ENCODE results near the gene PALB2.
"Not testable (repeated sequence)": the region's sequence is repeated elsewhere in the genome, so short reads cannot be mapped to it uniquely, and the experiment has no call there.

Gene PALB2

GRCh38 chr16:23584186-23585076 is 56.7 kb downstream of the PALB2 start:
- no peak overlapping the region for H3K4me2 ChIP-seq (ENCODE audit: low read length)
- peaks cover 10% of the 10 kb centered on the region for H3K36me3 ChIP-seq (ENCODE audit: control insufficient read depth, insufficient read depth, low read length)
- H3K27ac ChIP-seq (ENCODE audit: low read depth, low read length) = no peak overlapping the region
- H3K18ac ChIP-seq (ENCODE audit: low read length) = no peak overlapping the region
- H2BK5ac ChIP-seq (ENCODE audit: low read length) = no peak overlapping the region
- no peak overlapping the region for H3K4me3 ChIP-seq (ENCODE audit: low read length)
- no peak overlapping the region for H2BK15ac ChIP-seq (replicated peaks; ENCODE audit: low read depth)
- no peak overlapping the region for H3K9ac ChIP-seq (ENCODE audit: low read length)
- no peak overlapping the region for H2BK120ac ChIP-seq (ENCODE audit: low read depth, low read length)
- no peaks in the 10 kb centered on the region for H3K27me3 ChIP-seq (ENCODE audit: insufficient read depth, low read length, poor library complexity)
- no peak overlapping the region for H2AK5ac ChIP-seq (ENCODE audit: low read length)
- H4K5ac ChIP-seq (ENCODE audit: low read length) = no peak overlapping the region
- WGBS (ENCODE audit: extremely low coverage, insufficient coverage, low lambda C conversion rate) = no CpG with 5 or more reads among the region's 14 CpGs
- no peak overlapping the region for H3K56ac ChIP-seq (ENCODE audit: low read length)
- H3K4ac ChIP-seq (ENCODE audit: low read depth, low read length) = no peak overlapping the region
- H3K4me1 ChIP-seq (ENCODE audit: control insufficient read depth, low read depth, low read length) = no peaks in the 10 kb centered on the region
- H4K8ac ChIP-seq (ENCODE audit: low read depth, low read length) = no peak overlapping the region
- no peak for DNase-seq
- no peak overlapping the region for H3K23ac ChIP-seq (ENCODE audit: low read length)
- H3K79me2 ChIP-seq (ENCODE audit: control insufficient read depth, insufficient read depth, low read length) = peaks cover 5% of the 10 kb centered on the region
- peaks cover 6% of the 10 kb centered on the region for H3K79me1 ChIP-seq (ENCODE audit: low read length)

GRCh38 chr16:23583271-23583670 is 57.8 kb downstream of the PALB2 start:
- not testable (repeated sequence) for H2BK5ac ChIP-seq (ENCODE audit: low read length); H3K4ac ChIP-seq (ENCODE audit: low read depth, low read length); H2BK120ac ChIP-seq (ENCODE audit: low read depth, low read length); H4K8ac ChIP-seq (ENCODE audit: low read depth, low read length); H3K4me2 ChIP-seq (ENCODE audit: low read length); DNase-seq; H3K23ac ChIP-seq (ENCODE audit: low read length); H3K4me3 ChIP-seq (ENCODE audit: low read length); H3K4me1 ChIP-seq (ENCODE audit: control insufficient read depth, low read depth, low read length); H2AK5ac ChIP-seq (ENCODE audit: low read length); H3K18ac ChIP-seq (ENCODE audit: low read length); H2BK15ac ChIP-seq (replicated peaks; ENCODE audit: low read depth); H3K9ac ChIP-seq (ENCODE audit: low read length); H3K56ac ChIP-seq (ENCODE audit: low read length); H3K27ac ChIP-seq (ENCODE audit: low read depth, low read length); H3K79me2 ChIP-seq (ENCODE audit: control insufficient read depth, insufficient read depth, low read length); H4K5ac ChIP-seq (ENCODE audit: low read length); H3K27me3 ChIP-seq (ENCODE audit: insufficient read depth, low read length, poor library complexity); H3K79me1 ChIP-seq (ENCODE audit: low read length)
- no CpG with 5 or more reads among the region's 30 CpGs for WGBS (ENCODE audit: extremely low coverage, insufficient coverage, low lambda C conversion rate)
- peaks cover 10% of the 10 kb centered on the region for H3K36me3 ChIP-seq (ENCODE audit: control insufficient read depth, insufficient read depth, low read length)

GRCh38 chr16:23581764-23582163 is 59.3 kb downstream of the PALB2 start:
- Histone ChIP-seq H2BK5ac (ENCODE audit: low read length) (no peak overlapping the region), H4K8ac (ENCODE audit: low read depth, low read length) (no peak overlapping the region)

DNA sequence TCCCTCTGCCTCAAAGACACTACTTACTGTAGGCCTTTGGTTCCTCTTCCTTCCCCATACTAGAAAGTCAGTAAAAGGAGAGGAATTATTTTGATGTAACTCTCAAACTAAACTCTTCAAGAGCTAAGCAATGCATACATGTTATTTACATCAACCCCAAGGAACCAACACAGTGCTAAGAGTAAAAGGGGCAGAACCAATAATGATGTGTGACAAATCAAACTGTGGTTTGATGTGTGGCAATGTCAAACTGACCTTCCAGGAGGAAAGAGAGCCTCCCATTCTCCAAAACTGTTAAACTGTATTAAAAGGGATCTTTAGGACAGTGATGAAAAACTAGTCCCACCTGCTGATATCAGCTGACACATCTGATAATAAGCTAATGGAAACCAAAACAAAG is 60.7 kb downstream of the PALB2 start:
- no peak for DNase-seq
- no peak overlapping the region for H2BK15ac ChIP-seq (replicated peaks; ENCODE audit: low read depth)
- no peak overlapping the region for H3K18ac ChIP-seq (ENCODE audit: low read length)
- H2AK5ac ChIP-seq (ENCODE audit: low read length) = no peak overlapping the region
- H3K4me1 ChIP-seq (ENCODE audit: control insufficient read depth, low read depth, low read length) = no peaks in the 10 kb centered on the region
- no peak overlapping the region for H2BK120ac ChIP-seq (ENCODE audit: low read depth, low read length)
- H4K8ac ChIP-seq (ENCODE audit: low read depth, low read length) = no peak overlapping the region
- no peak overlapping the region for H3K23ac ChIP-seq (ENCODE audit: low read length)
- H3K79me2 ChIP-seq (ENCODE audit: control insufficient read depth, insufficient read depth, low read length) = no peaks in the 10 kb centered on the region
- H3K4me3 ChIP-seq (ENCODE audit: low read length) = no peak overlapping the region
- no peak overlapping the region for H4K5ac ChIP-seq (ENCODE audit: low read length)
- H3K9ac ChIP-seq (ENCODE audit: low read length) = no peak overlapping the region
- H2BK5ac ChIP-seq (ENCODE audit: low read length) = no peak overlapping the region
- peaks cover 10% of the 10 kb centered on the region for H3K36me3 ChIP-seq (ENCODE audit: control insufficient read depth, insufficient read depth, low read length)
- no peak overlapping the region for H3K4ac ChIP-seq (ENCODE audit: low read depth, low read length)
- no peaks in the 10 kb centered on the region for H3K27me3 ChIP-seq (ENCODE audit: insufficient read depth, low read length, poor library complexity)
- no peak overlapping the region for H3K27ac ChIP-seq (ENCODE audit: low read depth, low read length)
- no peak overlapping the region for H3K4me2 ChIP-seq (ENCODE audit: low read length)
- no peaks in the 10 kb centered on the region for H3K79me1 ChIP-seq (ENCODE audit: low read length)
- H3K56ac ChIP-seq (ENCODE audit: low read length) = no peak overlapping the region

More at GRCh38 chr16:23581764-23582163, 59.3 kb downstream of the PALB2 start:
- Histone ChIP-seq H3K9ac (ENCODE audit: low read length) (no peak overlapping the region), H3K27me3 (ENCODE audit: insufficient read depth, low read length, poor library complexity) (no peaks in the 10 kb centered on the region), H3K36me3 (ENCODE audit: control insufficient read depth, insufficient read depth, low read length) (peaks cover 10% of the 10 kb centered on the region), H3K27ac (ENCODE audit: low read depth, low read length) (no peak overlapping the region), H3K79me2 (ENCODE audit: control insufficient read depth, insufficient read depth, low read length) (no peaks in the 10 kb centered on the region), H3K18ac (ENCODE audit: low read length) (no peak overlapping the region), H3K4me2 (ENCODE audit: low read length) (no peak overlapping the region), H4K5ac (ENCODE audit: low read length) (no peak overlapping the region), H3K79me1 (ENCODE audit: low read length) (no peaks in the 10 kb centered on the region), H3K56ac (ENCODE audit: low read length) (no peak overlapping the region), H3K23ac (ENCODE audit: low read length) (no peak overlapping the region), H3K4me1 (ENCODE audit: control insufficient read depth, low read depth, low read length) (no peaks in the 10 kb centered on the region), H3K4ac (ENCODE audit: low read depth, low read length) (no peak overlapping the region), H2BK120ac (ENCODE audit: low read depth, low read length) (no peak overlapping the region), H2BK15ac (replicated peaks; ENCODE audit: low read depth) (no peak overlapping the region), H2AK5ac (ENCODE audit: low read length) (no peak overlapping the region), H3K4me3 (ENCODE audit: low read length) (no peak overlapping the region)
- no peak for DNase-seq

GRCh38 chr16:23579371-23579770 is 61.7 kb downstream of the PALB2 start:
- H2BK15ac ChIP-seq (replicated peaks; ENCODE audit: low read depth) = no peak overlapping the region
- H3K23ac ChIP-seq (ENCODE audit: low read length) = no peak overlapping the region
- H3K79me1 ChIP-seq (ENCODE audit: low read length) = no peaks in the 10 kb centered on the region
- H3K4ac ChIP-seq (ENCODE audit: low read depth, low read length) = no peak overlapping the region
- no peak overlapping the region for H3K9ac ChIP-seq (ENCODE audit: low read length)
- no peak overlapping the region for H2BK5ac ChIP-seq (ENCODE audit: low read length)
- H4K8ac ChIP-seq (ENCODE audit: low read depth, low read length) = no peak overlapping the region
- H4K5ac ChIP-seq (ENCODE audit: low read length) = no peak overlapping the region
- no peak overlapping the region for H3K4me3 ChIP-seq (ENCODE audit: low read length)
- no peak overlapping the region for H3K56ac ChIP-seq (ENCODE audit: low read length)
- no peaks in the 10 kb centered on the region for H3K27me3 ChIP-seq (ENCODE audit: insufficient read depth, low read length, poor library complexity)
- H3K27ac ChIP-seq (ENCODE audit: low read depth, low read length) = no peak overlapping the region
- no peaks in the 10 kb centered on the region for H3K4me1 ChIP-seq (ENCODE audit: control insufficient read depth, low read depth, low read length)
- H3K79me2 ChIP-seq (ENCODE audit: control insufficient read depth, insufficient read depth, low read length) = no peaks in the 10 kb centered on the region
- H3K18ac ChIP-seq (ENCODE audit: low read length) = no peak overlapping the region
- WGBS (ENCODE audit: extremely low coverage, insufficient coverage, low lambda C conversion rate) = no CpG with 5 or more reads among the region's 4 CpGs
- no peak for DNase-seq
- H3K4me2 ChIP-seq (ENCODE audit: low read length) = no peak overlapping the region
- no peak overlapping the region for H2AK5ac ChIP-seq (ENCODE audit: low read length)
- no peak overlapping the region for H2BK120ac ChIP-seq (ENCODE audit: low read depth, low read length)
- H3K36me3 ChIP-seq (ENCODE audit: control insufficient read depth, insufficient read depth, low read length) = peaks cover 7% of the 10 kb centered on the region
